Spinal cord (tissue), 4 donors: Measurements from ENCODE around the gene TMEM203. TPM values are rescaled to one million over a fixed set of nuclear protein-coding genes. Genes with fewer than 3 reads are reported as not detected.

ENCODE experiments used
- polyA plus RNA-seq, 2 donors: library from polyadenylated mRNA; unstranded; fragments of 120-200 nt; gene quantifications; one replicate each; pipeline ENCODE4 v1.2.1, GENCODE V29; 2013; ENCODE audit not compliant: insufficient read length in 2 of 2
- small RNA-seq: library from RNA; depleted of rRNA; stranded (forward); fragments of <200 nt; gene quantifications from one replicate; pipeline ENCODE3, GENCODE V24; 2014; ENCODE audit warnings: low replicate concordance
- total RNA-seq, 2 donors: library from RNA; depleted of rRNA in 1 of 2; stranded (reverse); fragments of 120-200 nt in 1 of 2; fragments of >200 nt in 1 of 2; gene quantifications; one replicate each; pipeline versions ENCODE4 v1.2.3 to v1.2.4, GENCODE V29; 2013 to 2014

The TMEM203 gene
- total and polyA plus RNA-seq, 4 donors = 28.5 to 50.7 (median 41.4) TPM

Small RNA genes lying within 50 kb of the gene (small RNA-seq; reads per million reads assigned to genes)
- gene MIR3621 = not detected

Other genes starting within 250 kb of the TMEM203 start
Only the 30 nearest of the 31 such genes appear.
- gene PTGDS, start 228.1 kb downstream of the TMEM203 start, total RNA-seq = 1,000 to 10,000 TPM in 1 of 2 donors, 100 to 1,000 TPM in 1; 697 to 6,990 TPM
- 1,000 to 10,000 TPM in 1 of 2 donors, 100 to 1,000 TPM in 1; 304 to 3,209 TPM for gene PTGDS, start 228.1 kb downstream of the TMEM203 start, polyA plus RNA-seq
- gene LCNL1, start 222.7 kb downstream of the TMEM203 start, total RNA-seq = 10 to 100 TPM in 1 of 2 donors, 1 to 10 TPM in 1; 2.3 to 54.0 TPM
- gene LCNL1, start 222.7 kb downstream of the TMEM203 start, polyA plus RNA-seq = 10 to 100 TPM in 1 of 2 donors, 1 to 10 TPM in 1; 3.8 to 25.2 TPM
- 10 to 100 TPM; 15.7 to 57.5 TPM for gene PAXX, start 213.2 kb downstream of the TMEM203 start, total RNA-seq
- gene PAXX, start 213.2 kb downstream of the TMEM203 start, polyA plus RNA-seq = 100 to 1,000 TPM in 1 of 2 donors, 10 to 100 TPM in 1; 87.9 to 108 TPM
- 1 to 10 TPM; 2.0 to 6.4 TPM for gene CLIC3, start 209.1 kb downstream of the TMEM203 start, total RNA-seq
- 1 to 10 TPM in 1 of 2 donors, under 1 TPM in 1; 0.35 to 2.0 TPM for gene CLIC3, start 209.1 kb downstream of the TMEM203 start, polyA plus RNA-seq
- 10 to 100 TPM; 46.8 to 52.0 TPM for gene ABCA2, start 177.4 kb downstream of the TMEM203 start, total RNA-seq
- 100 to 1,000 TPM; 139 to 151 TPM for gene ABCA2, start 177.4 kb downstream of the TMEM203 start, polyA plus RNA-seq
- under 1 TPM; 0.06 to 0.40 TPM for gene FUT7, start 173.6 kb downstream of the TMEM203 start, total RNA-seq
- under 1 TPM; 0.51 to 0.52 TPM for gene FUT7, start 173.6 kb downstream of the TMEM203 start, polyA plus RNA-seq
- 10 to 100 TPM; 26.7 to 82.7 TPM for gene NPDC1, start 159.5 kb downstream of the TMEM203 start, total RNA-seq
- gene NPDC1, start 159.5 kb downstream of the TMEM203 start, polyA plus RNA-seq = 100 to 1,000 TPM; 245 to 276 TPM
- 1 to 10 TPM; 5.7 to 7.9 TPM for gene ENTPD2, start 151.6 kb downstream of the TMEM203 start, total RNA-seq
- 10 to 100 TPM; 49.1 to 50.7 TPM for gene ENTPD2, start 151.6 kb downstream of the TMEM203 start, polyA plus RNA-seq
- gene SAPCD2, start 135.1 kb downstream of the TMEM203 start, total RNA-seq = 10 to 100 TPM in 1 of 2 donors, 1 to 10 TPM in 1; 5.0 to 12.6 TPM
- gene SAPCD2, start 135.1 kb downstream of the TMEM203 start, polyA plus RNA-seq = 10 to 100 TPM; 18.4 to 19.0 TPM
- gene UAP1L1, start 128.1 kb downstream of the TMEM203 start, total RNA-seq = 1 to 10 TPM; 3.5 to 8.1 TPM
- gene UAP1L1, start 128.1 kb downstream of the TMEM203 start, polyA plus RNA-seq = 1 to 10 TPM; 4.4 to 6.2 TPM
- gene MAN1B1, start 118.7 kb downstream of the TMEM203 start, total RNA-seq = 10 to 100 TPM; 38.3 to 61.3 TPM
- gene MAN1B1, start 118.7 kb downstream of the TMEM203 start, polyA plus RNA-seq = 10 to 100 TPM; 63.3 to 81.3 TPM
- gene DPP7, start 90.9 kb downstream of the TMEM203 start, total RNA-seq = 100 to 1,000 TPM in 1 of 2 donors, 10 to 100 TPM in 1; 29.8 to 101 TPM
- gene DPP7, start 90.9 kb downstream of the TMEM203 start, polyA plus RNA-seq = 100 to 1,000 TPM; 127 to 144 TPM
- gene GRIN1, start 66.5 kb downstream of the TMEM203 start, total RNA-seq = 10 to 100 TPM; 16.2 to 99.0 TPM
- gene GRIN1, start 66.5 kb downstream of the TMEM203 start, polyA plus RNA-seq = 100 to 1,000 TPM; 193 to 207 TPM
- gene LRRC26, start 35.6 kb downstream of the TMEM203 start, total RNA-seq = under 1 TPM; 0.30 to 0.50 TPM
- gene LRRC26, start 35.6 kb downstream of the TMEM203 start, polyA plus RNA-seq = 1 to 10 TPM; 1.3 to 1.9 TPM
- not detected for gene TMEM210, start 33.6 kb downstream of the TMEM203 start, total RNA-seq
- under 1 TPM in 1 of 2 donors, not detected in 1; 0.42 TPM for gene TMEM210, start 33.6 kb downstream of the TMEM203 start, polyA plus RNA-seq
- 10 to 100 TPM; 18.4 to 30.1 TPM for gene ANAPC2, start 17.1 kb downstream of the TMEM203 start, total RNA-seq
- gene ANAPC2, start 17.1 kb downstream of the TMEM203 start, polyA plus RNA-seq = 10 to 100 TPM; 58.2 to 69.8 TPM
- 10 to 100 TPM; 28.1 to 53.5 TPM for gene SSNA1, start 17.0 kb downstream of the TMEM203 start, total RNA-seq
- 10 to 100 TPM; 64.1 to 66.9 TPM for gene SSNA1, start 17.0 kb downstream of the TMEM203 start, polyA plus RNA-seq
- gene TPRN, start 4.9 kb downstream of the TMEM203 start, total RNA-seq = 1 to 10 TPM; 6.7 to 9.2 TPM
- 10 to 100 TPM; 24.9 to 30.8 TPM for gene TPRN, start 4.9 kb downstream of the TMEM203 start, polyA plus RNA-seq
- 1 to 10 TPM; 3.2 to 6.1 TPM for gene NDOR1, start 52 bp upstream of the TMEM203 start, total RNA-seq
- 10 to 100 TPM; 18.5 to 23.8 TPM for gene NDOR1, start 52 bp upstream of the TMEM203 start, polyA plus RNA-seq
- gene RNF208, start 16.6 kb upstream of the TMEM203 start, total RNA-seq = 1 to 10 TPM; 2.0 to 3.0 TPM
- gene RNF208, start 16.6 kb upstream of the TMEM203 start, polyA plus RNA-seq = 10 to 100 TPM; 64.3 to 66.6 TPM
- gene CYSRT1, start 19.5 kb upstream of the TMEM203 start, total RNA-seq = under 1 TPM; 0.69 to 0.94 TPM
- 1 to 10 TPM; 3.4 to 4.5 TPM for gene CYSRT1, start 19.5 kb upstream of the TMEM203 start, polyA plus RNA-seq
- gene RNF224, start 21.9 kb upstream of the TMEM203 start, total RNA-seq = under 1 TPM in 1 of 2 donors, not detected in 1; 0.06 TPM
- gene RNF224, start 21.9 kb upstream of the TMEM203 start, polyA plus RNA-seq = 1 to 10 TPM; 1.3 to 2.2 TPM
- under 1 TPM in 1 of 2 donors, not detected in 1; 0.06 TPM for gene SLC34A3, start 25.3 kb upstream of the TMEM203 start, total RNA-seq
- 1 to 10 TPM in 1 of 2 donors, under 1 TPM in 1; 0.95 to 1.6 TPM for gene SLC34A3, start 25.3 kb upstream of the TMEM203 start, polyA plus RNA-seq
- 100 to 1,000 TPM; 152 to 247 TPM for gene TUBB4B, start 35.6 kb upstream of the TMEM203 start, total RNA-seq
- 100 to 1,000 TPM; 436 to 441 TPM for gene TUBB4B, start 35.6 kb upstream of the TMEM203 start, polyA plus RNA-seq
- not detected for gene STPG3, start 45.6 kb upstream of the TMEM203 start, total RNA-seq
- gene STPG3, start 45.6 kb upstream of the TMEM203 start, polyA plus RNA-seq = under 1 TPM; 0.32 to 0.68 TPM
- 10 to 100 TPM; 29.6 to 31.0 TPM for gene NELFB, start 49.7 kb upstream of the TMEM203 start, total RNA-seq
- gene NELFB, start 49.7 kb upstream of the TMEM203 start, polyA plus RNA-seq = 10 to 100 TPM; 79.7 to 83.7 TPM
- gene TOR4A, start 72.1 kb upstream of the TMEM203 start, total RNA-seq = 1 to 10 TPM; 1.3 to 3.5 TPM
- 1 to 10 TPM; 2.1 to 2.5 TPM for gene TOR4A, start 72.1 kb upstream of the TMEM203 start, polyA plus RNA-seq
- gene NRARP, start 96.6 kb upstream of the TMEM203 start, total RNA-seq = 1 to 10 TPM; 3.2 to 5.7 TPM
- 10 to 100 TPM; 14.0 to 15.8 TPM for gene NRARP, start 96.6 kb upstream of the TMEM203 start, polyA plus RNA-seq
- 10 to 100 TPM in 1 of 2 donors, 1 to 10 TPM in 1; 9.4 to 21.7 TPM for gene EXD3, start 217.5 kb upstream of the TMEM203 start, total RNA-seq
- 10 to 100 TPM; 33.5 to 43.5 TPM for gene EXD3, start 217.5 kb upstream of the TMEM203 start, polyA plus RNA-seq
- gene NOXA1, start 217.7 kb upstream of the TMEM203 start, total RNA-seq = 1 to 10 TPM; 1.4 to 7.1 TPM
- 10 to 100 TPM; 14.2 to 14.6 TPM for gene NOXA1, start 217.7 kb upstream of the TMEM203 start, polyA plus RNA-seq